ENCODE data around the gene MAST4. TPM values are rescaled to one million over a fixed set of nuclear protein-coding genes. Genes with fewer than 3 reads are reported as not detected.

MAST4 gene
- total and polyA plus RNA-seq, 2 of the 8 experiments (the other 6 are each of a cell fraction or from before 2014, with no cell fraction given) = 1.5 to 2.6 TPM

- Histone ChIP-seq H3K4me3 (ENCODE audit: extremely low read depth in 1 of 4, insufficient read depth in 2 of 4, low read depth in 3 of 4, low read length in 4 of 4) (no peak overlapping the region), H4K20me1 (replicated peaks in 1 of 2; ENCODE audit: control insufficient read depth in 1 of 2, insufficient read depth in 2 of 2, low read length in 2 of 2) (no peaks in the 10 kb centered on the region), H2AK5ac (ENCODE audit: low read depth, low read length) (no peak overlapping the region), H3K23ac (ENCODE audit: insufficient read length) (no peak overlapping the region), H3K79me2 (ENCODE audit: control insufficient read depth in 1 of 2, insufficient read depth in 2 of 2, low read length in 2 of 2) (no peaks in the 10 kb centered on the region), H4K8ac (ENCODE audit: extremely low read depth, insufficient read depth, low read length) (no peak overlapping the region), H2AFZ (ENCODE audit: low read length) (no peak overlapping the region), H3K4me1 (replicated peaks in 1 of 4; ENCODE audit: control insufficient read depth in 3 of 4, insufficient read depth in 4 of 4, low read length in 3 of 4) (peaks cover 0 to 4% (median 1%) of the 10 kb centered on the region in 4 experiments; a peak in 2 of 7 replicates), H3K4me2 (ENCODE audit: insufficient read depth in 1 of 2, low read depth in 2 of 2, low read length in 2 of 2) (no peak overlapping the region), H3K18ac (ENCODE audit: extremely low read depth, low read length) (no peak overlapping the region), H3K14ac (ENCODE audit: insufficient read length) (no peak overlapping the region), H3K56ac (replicated peaks; ENCODE audit: insufficient read length, low read depth, low read length) (no peak overlapping the region), H3K36me3 (ENCODE audit: control insufficient read depth in 2 of 4, insufficient read depth in 4 of 4, low read length in 3 of 4) (no peaks in the 10 kb centered on the region), H2BK120ac (replicated peaks; ENCODE audit: low read depth, low read length) (no peak overlapping the region), H3K9me3 (ENCODE audit: insufficient read depth in 2 of 2, low read depth in 1 of 2, low read length in 1 of 2) (no peaks in the 10 kb centered on the region), H2BK15ac (ENCODE audit: low read length) (no peak overlapping the region), H3K9ac (replicated peaks in 1 of 4; ENCODE audit: extremely low read depth in 1 of 4, low read depth in 3 of 4, low read length in 3 of 4) (no peak overlapping the region), H3K4ac (replicated peaks; ENCODE audit: insufficient read length, low read depth, low read length) (no peak overlapping the region), H3K79me1 (ENCODE audit: low read depth, low read length) (no peaks in the 10 kb centered on the region; the same call in 1 of the 2 replicates), H3K27me3 (replicated peaks in 1 of 4; ENCODE audit: control insufficient read depth in 3 of 4, extremely low read depth in 1 of 4, insufficient read depth in 3 of 4, low read length in 3 of 4) (no peaks in the 10 kb centered on the region), H4K91ac (replicated peaks; ENCODE audit: insufficient read length, low read length) (no peak overlapping the region), H2BK20ac (ENCODE audit: low read length) (no peak overlapping the region), H4K5ac (ENCODE audit: insufficient read length, low read depth, low read length) (no peak overlapping the region), H3K23me2 (ENCODE audit: low read depth, low read length) (no peaks in the 10 kb centered on the region), H3K27ac (ENCODE audit: low read depth, low read length) (no peak overlapping the region), H2BK5ac (ENCODE audit: low read depth, low read length) (no peak overlapping the region), H2BK12ac (ENCODE audit: low read depth, low read length) (no peak overlapping the region)
- no peak for DNase-seq (ENCODE audit: low read depth in 1 of 2, low spot score in 2 of 2)
- CTCF ChIA-PET (ENCODE audit: partially characterized antibody) = interaction anchor here (1.4 to 1.8 kb wide), 2 partner anchors 21 to 39 kb away, joined by 3 to 6 read pairs; no protein-coding TSS in a partner anchor
- POLR2A ChIA-PET (ENCODE audit: partially characterized antibody) = no interaction called here
- TF ChIP-seq CTCF (IDR thresholded peaks at IDR 0.05; ENCODE audit: control extremely low read depth in 1 of 3, insufficient read depth in 1 of 3, low read depth in 1 of 3, low read length in 3 of 3) (peak in 1 of 3 experiments; percentile 9; a peak in 1 of 4 replicates), RAD21 (IDR thresholded peaks at IDR 0.05 in 1 of 2, conservative IDR thresholded peaks at IDR 0.05 in 1 of 2; ENCODE audit: low read depth in 2 of 2, low read length in 2 of 2) (peak in 1 of 2 experiments; percentile 7; a peak in 1 of 4 replicates)
- TF ChIP-seq, protein P1, sequence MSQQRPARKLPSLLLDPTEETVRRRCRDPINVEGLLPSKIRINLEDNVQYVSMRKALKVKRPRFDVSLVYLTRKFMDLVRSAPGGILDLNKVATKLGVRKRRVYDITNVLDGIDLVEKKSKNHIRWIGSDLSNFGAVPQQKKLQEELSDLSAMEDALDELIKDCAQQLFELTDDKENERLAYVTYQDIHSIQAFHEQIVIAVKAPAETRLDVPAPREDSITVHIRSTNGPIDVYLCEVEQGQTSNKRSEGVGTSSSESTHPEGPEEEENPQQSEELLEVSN (IDR thresholded peaks at IDR 0.05) = no peak
- peak; percentile 13 for FAIRE-seq
These were observed 370.2 kb downstream of the MAST4 start for GRCh38 chr5:66966439-66966838.

Measured in H1 (cell line).